ENCODE measurements around the gene PHLDB2. TPM values are rescaled to one million over a fixed set of nuclear protein-coding genes. Genes with fewer than 3 reads are reported as not detected.

PHLDB2 gene
- total RNA-seq, 1 experiment from 2014 or later: 143 TPM

- no peak for TF ChIP-seq ZBTB33 (IDR thresholded peaks at IDR 0.05; ENCODE audit: extremely low read depth, insufficient replicate concordance, low read length)
- no peak for TF ChIP-seq EGR1 (IDR thresholded peaks at IDR 0.05; ENCODE audit: low read depth)
Observed at GRCh38 chr3:112011376-112011940, 152.4 kb downstream of the PHLDB2 start (continued).

GRCh38 chr3:112012205-112012992, 153.3 kb downstream of the PHLDB2 start:
- Histone ChIP-seq H3K4me1 (ENCODE audit: control insufficient read depth in 1 of 2, insufficient read depth in 2 of 2, low read length in 2 of 2) (peaks cover 0 to 14% of the 10 kb centered on the region in 2 experiments; a peak in 2 of 4 replicates), H4K20me1 (ENCODE audit: insufficient read depth) (no peaks in the 10 kb centered on the region), H2AFZ (ENCODE audit: low read depth, low read length, poor library complexity, severe bottlenecking) (no peak overlapping the region), H3K36me3 (ENCODE audit: control insufficient read depth in 1 of 2, insufficient read depth in 2 of 2, low read length in 2 of 2) (no peaks in the 10 kb centered on the region; a peak in 1 of 4 replicates), H3K4me3 (replicated peaks in 1 of 2; ENCODE audit: low read depth in 1 of 2, low read length in 2 of 2) (no peak overlapping the region), H3K9me3 (ENCODE audit: control insufficient read depth in 1 of 2, insufficient read depth in 1 of 2, low read depth in 1 of 2, low read length in 2 of 2) (no peaks in the 10 kb centered on the region), H3K79me2 (ENCODE audit: insufficient read depth, low read length) (no peaks in the 10 kb centered on the region), H3K9me2 (ENCODE audit: insufficient read depth) (no peaks in the 10 kb centered on the region), H3K27me3 (ENCODE audit: insufficient read depth, low read length) (no peaks in the 10 kb centered on the region), H3K4me2 (ENCODE audit: low read length) (no peak overlapping the region), H3K27ac (ENCODE audit: low read depth, low read length) (no peak overlapping the region), H3K9ac (ENCODE audit: low read length) (no peak overlapping the region)
- TF ChIP-seq ZFX (IDR thresholded peaks at IDR 0.05): no peak
- TF ChIP-seq FOSL1 (IDR thresholded peaks at IDR 0.05; ENCODE audit: low read depth): no peak
- TF ChIP-seq RAD21 (IDR thresholded peaks at IDR 0.05; ENCODE audit: low read depth): no peak
- no peak for TF ChIP-seq MAX (IDR thresholded peaks at IDR 0.05)
- ATAC-seq (no peak), DNase-seq (ENCODE audit: low read depth, low spot score) (no peak)
- BruUV-seq (replicated peaks): no TSS peak
- POLR2A ChIA-PET: interaction anchor here (0.7 to 2.1 kb wide), 5 partner anchors 13 to 34 kb away, joined by 3 to 31 read pairs (median 4); partner anchors contain the start of gene ABHD10
- CTCF ChIA-PET: interaction anchor here (0.6 to 5.1 kb wide), 24 partner anchors 9 to 435 kb away, joined by 3 to 109 read pairs (median 8); partner anchors contain the start of genes ABHD10 and TAGLN3
- RAD21 ChIA-PET (ENCODE audit: low non-redundant PET in 1 of 2, low total read pairs in 2 of 2, uncharacterized antibody in 2 of 2, unreplicated experiment in 2 of 2): interaction anchor here (1.3 to 2.1 kb wide), 9 partner anchors 23 to 342 kb away, joined by 3 to 10 read pairs (median 6); partner anchors contain the start of gene ABHD10 (in 1 of the 2)
- intact Hi-C loops (cut with micrococcal nuclease): no loop called here
